Activated CD4-positive, alpha-beta T cell treated with anti-CD3 and anti-CD28 coated beads for 1 hour (primary cell): ENCODE measurements around the gene KRTAP23-1.

Source experiments
- DNase-seq: peaks from one replicate; pipeline ENCODE4 v3.0.0-alpha.2; 2020

The KRTAP23-1 gene

DNA sequence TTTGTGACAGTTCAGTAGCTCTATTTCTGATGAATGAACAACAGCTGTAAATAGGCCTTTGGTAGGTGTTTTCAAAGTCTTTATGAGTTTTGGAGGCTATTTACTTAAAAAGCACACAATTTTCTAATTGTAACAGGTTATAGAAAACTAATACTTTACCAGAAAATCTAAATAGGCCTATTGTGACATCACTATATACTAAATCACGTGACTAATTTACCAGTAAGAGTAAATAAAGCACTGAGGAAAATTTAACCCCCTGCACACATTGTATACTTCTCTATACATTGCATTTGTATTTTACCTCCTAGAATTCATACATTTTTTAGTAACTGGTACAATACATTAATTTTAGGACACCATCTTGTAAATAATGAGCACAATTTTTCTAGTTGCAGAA lies 43.3 kb downstream of the KRTAP23-1 start:
- no peak for DNase-seq
